ENCODE data around the gene RNF141.

DNA sequence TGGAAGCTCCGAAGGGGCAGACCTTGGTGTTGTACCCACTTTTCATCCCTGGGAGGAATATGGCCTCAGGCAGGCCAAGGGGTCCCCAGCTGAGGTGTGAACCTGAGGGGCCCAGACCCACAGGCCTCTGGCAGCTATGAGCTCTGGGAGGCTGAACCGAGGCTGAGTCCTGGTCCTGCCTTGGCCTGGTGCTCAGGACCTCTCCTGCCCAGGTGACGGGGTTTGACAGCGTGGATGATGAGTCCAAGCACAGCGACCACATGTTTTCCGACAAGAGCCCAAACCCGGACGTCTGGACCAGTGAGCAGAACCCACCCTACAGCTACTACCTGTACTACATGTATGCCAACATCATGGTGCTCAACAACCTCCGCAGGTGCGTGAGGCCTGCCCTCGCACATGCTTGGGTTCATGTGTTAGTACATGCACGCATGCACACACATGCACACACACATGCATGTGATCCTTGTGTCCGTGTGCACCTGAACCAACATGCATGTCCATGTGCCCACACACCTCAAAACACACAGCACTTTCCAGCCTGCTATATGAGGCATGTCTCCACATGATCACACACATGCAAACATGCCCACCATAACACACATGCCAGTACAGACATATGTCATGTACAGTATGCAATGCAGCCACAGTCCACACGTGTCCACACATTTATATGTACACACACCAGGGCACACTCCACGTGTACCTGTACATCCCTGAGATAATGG is 40.9 kb downstream of the RNF141 start:
- TF ChIP-seq EZH2 (IDR thresholded peaks at IDR 0.05; ENCODE audit: borderline replicate concordance, low read depth, low read length, severe bottlenecking) = no peak
- TF ChIP-seq, protein P1, sequence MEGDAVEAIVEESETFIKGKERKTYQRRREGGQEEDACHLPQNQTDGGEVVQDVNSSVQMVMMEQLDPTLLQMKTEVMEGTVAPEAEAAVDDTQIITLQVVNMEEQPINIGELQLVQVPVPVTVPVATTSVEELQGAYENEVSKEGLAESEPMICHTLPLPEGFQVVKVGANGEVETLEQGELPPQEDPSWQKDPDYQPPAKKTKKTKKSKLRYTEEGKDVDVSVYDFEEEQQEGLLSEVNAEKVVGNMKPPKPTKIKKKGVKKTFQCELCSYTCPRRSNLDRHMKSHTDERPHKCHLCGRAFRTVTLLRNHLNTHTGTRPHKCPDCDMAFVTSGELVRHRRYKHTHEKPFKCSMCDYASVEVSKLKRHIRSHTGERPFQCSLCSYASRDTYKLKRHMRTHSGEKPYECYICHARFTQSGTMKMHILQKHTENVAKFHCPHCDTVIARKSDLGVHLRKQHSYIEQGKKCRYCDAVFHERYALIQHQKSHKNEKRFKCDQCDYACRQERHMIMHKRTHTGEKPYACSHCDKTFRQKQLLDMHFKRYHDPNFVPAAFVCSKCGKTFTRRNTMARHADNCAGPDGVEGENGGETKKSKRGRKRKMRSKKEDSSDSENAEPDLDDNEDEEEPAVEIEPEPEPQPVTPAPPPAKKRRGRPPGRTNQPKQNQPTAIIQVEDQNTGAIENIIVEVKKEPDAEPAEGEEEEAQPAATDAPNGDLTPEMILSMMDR (IDR thresholded peaks at IDR 0.05; ENCODE audit: borderline replicate concordance, extremely low read depth, low read length, poor library complexity, severe bottlenecking) = no peak
